HG03558 (cell line): Measurements from ENCODE around the gene PRLR.

ENCODE experiments used
- ATAC-seq: cut with Tn5 transposase; IDR thresholded peaks from one replicate; pipeline ENCODE4 v1.9.1; 2021; ENCODE audit warnings: moderate number of reproducible peaks; ENCODE audit not compliant: unreplicated experiment; ENCODE audit errors: extremely low read depth

PRLR gene

DNA sequence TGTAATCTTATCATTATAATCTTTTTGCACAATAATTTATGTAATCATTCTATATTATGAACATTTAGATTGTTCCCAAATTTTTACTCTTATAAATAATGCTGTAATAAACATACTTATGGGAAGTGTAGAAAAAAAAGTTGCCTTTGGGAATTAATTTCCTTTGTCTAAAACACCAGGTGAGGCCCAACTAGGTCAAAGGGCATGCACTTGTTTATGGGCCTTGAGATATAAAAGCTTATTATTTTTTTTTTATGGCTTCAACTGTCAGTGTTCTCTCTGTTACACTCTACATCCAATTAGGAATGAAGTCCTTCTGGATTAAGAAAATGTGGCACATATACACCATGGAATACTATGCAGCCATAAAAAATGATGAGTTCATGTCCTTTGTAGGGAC lies 6.5 kb upstream of the PRLR start:
- ATAC-seq = no peak

DNA sequence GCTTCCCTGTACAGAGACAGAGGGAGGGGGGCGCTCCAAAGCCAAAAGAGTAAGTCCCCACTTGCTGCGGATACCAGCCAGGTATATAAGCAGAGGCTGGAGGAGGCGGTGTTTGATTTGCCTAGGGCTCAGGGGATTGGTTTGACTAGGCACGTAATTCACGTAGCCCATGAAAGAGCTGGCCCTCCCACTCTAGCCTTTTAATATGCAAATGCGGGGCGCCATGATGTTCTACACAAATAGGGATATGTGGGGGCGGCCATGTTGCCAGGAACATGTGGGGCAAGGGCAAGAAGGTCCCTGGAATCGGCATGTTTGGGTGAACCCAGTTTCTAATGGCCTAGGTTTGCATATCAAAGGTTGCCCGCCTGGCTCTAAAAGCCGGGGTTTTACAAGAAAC lies 3.3 kb upstream of the PRLR start:
- ATAC-seq = no peak

DNA sequence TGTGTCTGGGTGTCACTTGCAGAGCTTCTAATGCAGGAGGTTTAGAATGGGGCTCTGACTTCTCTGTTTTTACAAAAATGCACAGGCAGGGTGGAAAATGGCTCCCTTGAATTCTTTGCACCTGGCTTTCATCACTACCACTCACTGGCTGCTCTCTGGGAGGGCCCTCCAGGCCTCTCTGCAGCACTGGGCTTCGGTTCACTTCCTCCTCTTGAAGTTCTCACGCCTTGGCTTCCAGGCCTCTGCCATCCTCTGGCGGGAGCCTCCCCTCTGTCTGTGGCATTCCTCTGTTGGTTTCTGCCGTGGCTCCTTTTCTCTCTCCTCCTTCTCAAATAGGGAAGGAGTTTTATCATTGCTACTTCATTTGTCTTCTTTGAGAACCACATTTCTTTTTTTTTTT lies 2.8 kb upstream of the PRLR start:
- no peak for ATAC-seq

DNA sequence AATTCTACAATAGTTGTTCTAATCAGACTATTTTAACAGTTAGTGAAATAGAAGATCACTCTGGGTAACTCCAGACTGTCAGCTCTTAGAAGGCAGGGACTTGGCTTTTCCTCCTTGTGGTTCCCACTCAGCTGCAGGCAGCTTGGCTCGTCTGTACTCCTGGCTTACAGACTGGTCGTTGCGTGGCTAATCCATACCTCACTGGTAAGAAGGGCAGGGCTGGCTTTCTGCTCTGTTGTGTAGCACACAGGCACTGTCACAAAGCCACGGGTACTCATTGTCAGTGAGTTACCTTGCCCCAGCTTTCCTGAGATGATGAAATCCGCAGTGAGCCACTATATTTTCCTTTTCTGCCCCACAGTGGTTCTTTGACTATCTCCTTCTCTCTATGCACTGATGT lies 1.8 kb upstream of the PRLR start:
- no peak for ATAC-seq

DNA sequence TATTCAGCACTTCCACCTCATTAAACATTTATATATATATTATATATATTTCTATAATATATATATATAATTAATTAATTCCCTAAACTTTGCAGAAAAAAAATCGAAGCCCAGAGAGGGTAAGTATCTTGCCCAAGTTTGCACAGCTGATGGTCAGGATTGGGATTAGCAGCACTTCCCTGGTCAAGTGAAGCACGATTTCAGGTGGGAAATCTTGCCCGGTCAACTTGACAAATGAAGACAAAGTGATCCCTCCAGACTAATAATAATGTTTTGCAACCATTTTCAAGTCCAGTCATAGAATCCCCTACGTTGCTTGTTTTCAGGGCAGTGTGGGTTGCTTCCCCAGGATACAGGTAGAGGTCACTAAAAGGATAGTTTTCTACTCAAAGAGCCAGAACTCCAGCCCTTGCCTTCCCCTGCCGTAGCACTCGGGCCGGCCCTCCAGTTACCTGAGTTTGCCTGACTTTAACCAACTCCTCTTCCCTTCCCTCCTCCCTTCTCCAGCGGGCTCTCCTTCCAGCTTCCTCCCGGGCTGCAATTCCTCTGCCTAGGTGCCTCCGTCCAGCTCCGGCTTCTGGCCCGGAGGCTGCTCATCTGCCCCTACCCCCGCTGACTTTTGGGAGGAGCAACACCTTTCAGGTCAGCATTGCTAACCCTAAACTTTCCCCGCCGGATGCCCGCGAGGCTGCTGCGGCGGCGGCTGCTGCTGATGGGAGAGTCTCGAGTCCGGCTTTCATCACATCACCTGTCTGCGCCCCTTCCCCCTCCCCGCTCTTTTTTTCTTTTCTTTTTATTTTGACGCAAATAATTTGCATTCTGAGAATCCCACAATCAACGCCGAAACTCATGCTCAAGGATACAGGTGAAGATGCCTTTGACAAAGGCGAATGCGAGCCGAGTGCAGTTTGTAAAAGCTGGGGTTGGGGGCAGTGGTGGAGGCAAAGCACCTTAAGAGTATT lies 930 bp downstream of the PRLR start:
- peak; percentile 63 for ATAC-seq

DNA sequence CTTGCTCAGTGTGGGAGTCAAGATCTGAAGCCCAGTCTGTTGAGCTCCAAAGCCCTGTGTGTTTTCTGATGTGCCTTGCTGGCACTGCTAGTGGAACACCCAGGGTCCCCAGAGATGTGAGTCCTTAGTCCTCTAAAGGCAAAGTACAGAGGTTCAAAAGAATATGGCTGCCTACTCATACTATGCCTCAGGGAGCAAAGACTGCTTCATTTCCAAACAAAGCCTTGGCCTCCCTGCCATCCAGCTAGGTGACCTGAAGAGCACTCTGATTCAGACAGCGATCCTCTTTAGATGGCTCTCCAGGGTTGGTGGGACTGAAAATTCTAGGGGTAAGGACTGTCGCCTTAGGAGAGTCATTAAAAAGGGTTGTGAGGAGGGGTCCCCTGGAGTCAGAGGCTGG lies 2.0 kb downstream of the PRLR start:
- ATAC-seq = no peak

DNA sequence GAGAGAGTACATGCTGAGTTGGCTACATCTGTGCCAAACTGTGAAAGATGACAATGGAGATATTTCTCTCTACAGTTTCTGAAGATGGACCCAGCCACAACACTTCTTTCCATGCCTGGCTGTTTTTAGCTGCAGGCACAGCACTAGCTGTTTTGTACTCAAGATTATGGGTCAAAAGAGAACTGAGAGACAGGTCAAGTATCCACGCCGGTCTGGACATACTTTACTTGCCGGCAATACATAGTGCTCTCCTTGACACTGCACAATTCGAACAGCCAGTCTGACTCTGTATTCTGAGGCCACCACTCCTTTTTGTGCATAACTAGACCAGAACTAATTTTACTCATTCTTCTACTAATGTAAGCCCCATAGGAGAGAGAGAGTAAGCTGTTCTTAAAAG lies 2.6 kb downstream of the PRLR start:
- ATAC-seq = no peak

DNA sequence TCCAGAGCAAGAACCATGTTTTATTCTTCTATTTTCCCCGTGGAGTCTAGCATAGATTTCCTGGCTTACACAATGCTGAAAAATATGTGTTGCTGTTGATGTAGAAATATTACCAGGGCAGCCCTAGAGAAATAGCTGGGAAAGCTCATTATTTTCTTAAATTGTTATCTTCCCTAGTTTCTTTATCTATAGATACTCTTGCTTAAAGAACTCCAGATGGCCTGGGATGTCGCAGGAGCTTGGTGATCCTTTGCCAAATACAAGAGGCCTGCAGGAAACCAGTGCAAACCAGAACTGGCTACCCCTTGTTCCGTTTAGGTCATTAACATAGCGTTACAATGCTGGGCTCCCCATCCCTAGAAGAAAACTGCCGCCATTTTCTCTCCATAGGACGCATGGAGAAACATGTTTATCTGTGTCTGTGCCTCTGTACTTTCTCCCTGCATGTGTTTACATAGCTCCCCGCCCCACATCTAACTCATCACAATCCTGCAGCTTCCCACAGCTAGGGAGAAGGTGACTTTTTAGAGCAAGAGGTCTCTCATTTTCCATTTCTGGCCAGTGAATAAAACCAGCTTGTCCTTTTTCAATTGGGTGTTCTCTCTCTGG lies 6.4 kb downstream of the PRLR start:
- no peak for ATAC-seq

DNA sequence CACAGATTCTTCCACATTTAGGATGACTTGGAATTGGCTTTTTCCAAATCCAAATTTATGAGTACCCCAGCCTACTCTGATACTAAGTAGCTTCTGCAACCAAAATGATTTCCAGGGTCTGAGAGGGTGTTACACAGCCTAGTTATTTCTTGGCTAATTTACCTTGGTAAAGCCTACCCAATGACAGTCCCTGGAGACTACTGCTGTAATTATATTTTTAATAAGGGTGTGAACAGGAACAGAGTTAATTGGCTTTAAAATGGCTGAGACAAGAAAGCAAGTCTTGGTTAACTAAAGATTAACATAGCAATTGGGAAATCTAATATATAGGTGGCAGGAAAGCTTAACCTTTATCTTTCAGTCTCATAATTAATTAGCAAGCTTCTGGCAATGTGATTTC lies 9.3 kb downstream of the PRLR start:
- no peak for ATAC-seq

DNA sequence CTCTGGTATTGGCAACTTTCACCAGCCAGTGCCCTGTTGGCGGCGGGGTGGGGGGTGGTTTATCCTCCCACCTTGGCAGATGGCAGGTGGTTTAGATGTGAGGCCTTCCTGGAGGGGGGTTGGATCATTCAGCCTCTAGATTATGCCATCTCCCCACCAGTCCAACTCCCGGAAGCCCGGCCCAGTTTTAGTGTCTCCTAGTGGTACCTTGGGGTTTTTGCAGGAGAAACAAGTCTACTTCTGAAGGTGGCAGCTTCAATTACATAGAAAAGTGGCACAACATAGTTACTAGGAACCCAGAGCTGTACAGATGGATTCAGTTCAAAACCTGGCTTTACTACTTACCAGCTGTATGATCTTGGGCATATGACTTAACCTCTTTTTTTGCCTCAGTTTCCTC lies 11.3 kb downstream of the PRLR start:
- no peak for ATAC-seq

DNA sequence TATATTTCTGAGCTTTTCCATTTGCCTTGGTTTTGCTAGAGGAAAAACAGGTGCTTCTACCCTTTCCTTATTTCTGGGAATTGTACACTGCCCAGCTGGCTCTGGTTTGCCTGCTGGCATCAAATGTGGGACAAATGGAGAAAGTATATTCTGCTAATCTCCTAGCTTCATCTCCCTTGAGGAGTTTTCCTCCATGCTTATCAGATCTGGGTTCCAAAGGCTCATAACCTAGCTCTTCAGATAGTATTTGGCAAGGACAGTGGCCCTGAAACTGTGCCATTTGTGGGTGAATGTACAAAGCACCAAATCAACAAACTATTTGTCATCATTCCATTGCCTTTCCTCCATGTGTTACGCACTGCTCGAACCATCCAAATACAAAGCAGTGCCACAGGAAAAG lies 16.2 kb downstream of the PRLR start:
- ATAC-seq = no peak

DNA sequence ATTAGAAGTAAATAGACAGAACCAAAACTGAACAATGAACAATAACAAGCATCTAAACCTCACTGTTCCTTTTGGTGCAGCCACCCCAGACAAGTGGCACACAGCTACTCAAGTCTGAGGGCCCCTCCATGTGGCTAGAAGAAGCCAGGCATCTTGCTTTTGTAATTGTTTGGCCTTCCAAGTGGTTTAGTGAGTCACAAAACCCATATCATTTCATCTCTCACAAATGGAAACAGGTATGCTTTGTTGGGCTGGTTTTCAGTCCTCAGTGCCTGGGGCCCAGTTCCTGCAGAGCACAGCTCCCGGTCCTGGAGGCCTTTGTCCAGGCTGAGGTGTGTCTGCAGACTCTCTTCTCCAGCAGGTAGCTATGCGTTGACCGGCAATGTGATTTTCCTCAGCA lies 16.7 kb downstream of the PRLR start:
- ATAC-seq = no peak

DNA sequence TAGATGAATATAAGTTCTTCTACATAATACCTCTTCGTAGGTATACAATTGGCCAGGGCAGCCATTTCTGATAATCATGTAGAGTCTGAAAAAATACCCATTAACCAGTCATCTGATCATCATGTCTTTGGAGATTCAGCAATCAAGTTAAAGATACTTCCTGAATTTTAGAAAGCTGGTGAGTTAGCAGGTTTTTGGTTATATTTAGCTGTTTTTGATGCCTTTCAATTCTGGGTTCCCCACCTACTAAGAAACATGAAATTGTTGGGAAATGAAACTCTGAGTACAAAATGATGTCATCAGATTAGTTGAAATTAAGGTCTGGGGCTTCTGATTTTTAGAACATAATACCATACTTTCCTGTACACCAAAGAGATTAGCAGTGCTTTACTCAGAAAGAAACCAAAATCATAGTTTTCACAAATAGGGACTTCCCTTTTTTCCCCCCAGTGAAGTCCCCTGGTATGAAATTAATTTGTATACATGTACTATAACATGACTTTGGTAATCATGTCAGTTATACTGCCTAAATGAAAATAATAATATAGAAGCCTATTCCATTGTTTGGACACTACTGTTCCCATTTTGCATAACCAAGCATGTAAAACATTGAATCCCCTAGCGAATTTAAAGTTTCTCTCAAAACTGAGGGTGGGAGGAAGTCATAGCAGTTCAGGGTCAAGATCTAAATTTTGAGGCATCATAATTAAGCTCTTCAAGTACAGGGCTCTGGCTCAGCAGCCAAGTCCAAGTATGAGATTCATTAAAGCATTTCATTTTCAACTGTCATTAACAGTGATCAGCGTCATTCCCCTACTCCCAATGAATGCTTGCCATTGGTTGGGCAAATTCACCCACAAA lies 17.9 kb downstream of the PRLR start:
- ATAC-seq = peak; percentile 56

DNA sequence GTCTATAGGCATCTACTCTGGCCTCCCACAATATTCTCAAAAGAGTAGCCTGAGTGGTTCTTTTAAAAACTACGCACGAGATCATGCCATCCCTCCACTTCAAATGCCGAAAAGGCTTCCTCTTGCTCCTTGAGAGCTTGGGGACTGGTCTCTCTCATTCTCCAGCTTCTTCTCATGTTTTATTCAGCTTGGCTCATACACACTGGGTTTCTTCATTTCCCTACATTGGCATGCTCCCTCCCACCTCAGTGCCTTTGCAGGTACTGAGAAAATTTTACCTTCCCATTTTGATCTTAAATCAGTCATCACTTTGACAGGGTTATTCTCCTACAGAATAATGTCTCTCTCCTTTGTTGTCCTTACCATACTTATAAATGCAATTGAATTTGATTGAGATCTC lies 20.4 kb downstream of the PRLR start:
- ATAC-seq = no peak

DNA sequence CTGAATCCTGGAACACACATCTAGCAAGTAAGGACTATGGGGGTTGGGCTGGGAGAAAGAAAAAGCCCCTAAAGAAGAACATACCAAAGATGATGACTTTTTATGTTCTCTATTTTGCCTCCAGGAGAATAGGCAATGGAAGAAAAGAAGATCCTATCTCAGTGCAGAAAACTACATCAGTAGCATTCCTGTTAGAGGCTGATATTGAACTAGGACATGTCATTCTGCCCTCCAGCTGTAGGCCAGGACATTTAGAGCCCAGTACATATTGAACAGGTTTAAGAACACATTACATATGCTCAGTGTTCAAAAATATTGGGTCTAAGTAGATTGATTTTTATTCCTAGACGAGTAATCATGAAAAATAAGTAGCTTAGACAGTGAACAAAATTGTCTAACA lies 24.7 kb downstream of the PRLR start:
- ATAC-seq = no peak

DNA sequence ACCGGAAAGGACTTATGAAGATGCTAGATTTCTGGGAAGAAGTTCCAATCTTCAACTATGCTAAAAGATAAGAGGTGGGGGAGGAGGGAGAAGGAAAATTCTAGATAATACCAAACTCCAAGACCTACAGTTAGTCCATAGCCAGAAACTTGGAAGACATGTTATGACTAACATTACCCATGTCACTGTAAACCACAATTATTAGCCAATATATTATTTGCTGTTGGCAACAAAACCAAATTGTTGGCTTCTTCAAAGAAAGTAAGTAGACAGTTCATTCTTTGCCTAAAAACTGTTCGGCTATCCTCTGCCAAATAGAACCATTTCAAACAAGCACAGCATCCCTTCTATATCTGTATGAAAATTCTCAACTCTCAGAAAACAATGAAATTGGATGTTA lies 25.1 kb downstream of the PRLR start:
- ATAC-seq = no peak

DNA sequence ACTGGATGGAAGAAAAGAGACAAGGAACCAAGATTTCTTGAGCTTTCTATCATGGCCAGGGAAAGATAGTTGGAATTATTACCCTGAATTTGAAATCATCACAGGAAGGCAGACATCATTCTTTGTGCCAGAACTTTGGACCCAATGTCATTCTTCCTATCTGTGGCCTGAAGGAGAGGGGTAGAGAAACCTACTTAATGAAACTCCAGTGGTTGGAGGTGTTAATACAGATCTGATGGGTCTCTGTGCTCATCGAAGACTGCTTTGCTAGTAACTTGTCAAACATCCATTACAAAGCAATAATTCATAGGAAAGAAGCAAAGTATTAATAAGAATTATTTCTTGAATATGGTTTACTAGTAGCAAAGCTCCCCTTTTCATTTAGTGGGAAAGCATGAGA lies 26.9 kb downstream of the PRLR start:
- ATAC-seq = no peak

DNA sequence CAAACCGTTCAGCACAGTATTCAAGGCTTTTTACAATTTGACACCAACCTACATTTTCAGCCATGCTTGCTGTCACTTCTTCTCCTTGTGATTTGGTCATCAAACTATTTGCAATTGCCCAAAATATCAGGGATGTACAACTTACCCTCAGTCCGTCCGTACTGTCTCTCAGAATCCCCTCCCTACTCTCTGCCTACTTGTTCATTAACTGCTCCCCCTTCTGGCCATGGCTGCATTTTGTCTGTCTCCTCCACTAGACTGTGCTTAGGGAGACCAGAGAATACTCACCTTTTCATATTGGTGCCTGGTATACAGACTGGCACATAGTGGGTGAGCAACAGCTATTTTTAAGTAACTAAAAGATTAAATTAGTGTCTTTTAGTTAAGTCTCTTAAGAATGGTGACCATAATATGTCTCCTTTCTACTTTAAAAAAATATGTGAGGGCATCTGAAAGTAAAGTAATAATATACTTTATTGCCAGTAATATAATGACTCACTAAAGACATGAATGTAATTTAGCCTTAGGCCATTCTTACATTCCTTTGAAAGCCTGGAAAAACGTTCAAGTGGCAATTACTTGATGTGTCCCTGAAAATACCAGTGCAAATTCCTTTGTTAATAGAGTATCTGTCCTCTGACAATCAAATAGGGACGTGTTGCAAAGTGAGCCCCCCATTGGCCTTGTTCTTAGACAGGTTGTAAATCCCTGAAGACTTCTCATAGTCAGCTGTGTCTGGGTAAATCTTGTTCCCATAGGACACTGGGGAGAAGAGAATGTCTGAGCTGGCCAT lies 27.8 kb downstream of the PRLR start:
- ATAC-seq = no peak

DNA sequence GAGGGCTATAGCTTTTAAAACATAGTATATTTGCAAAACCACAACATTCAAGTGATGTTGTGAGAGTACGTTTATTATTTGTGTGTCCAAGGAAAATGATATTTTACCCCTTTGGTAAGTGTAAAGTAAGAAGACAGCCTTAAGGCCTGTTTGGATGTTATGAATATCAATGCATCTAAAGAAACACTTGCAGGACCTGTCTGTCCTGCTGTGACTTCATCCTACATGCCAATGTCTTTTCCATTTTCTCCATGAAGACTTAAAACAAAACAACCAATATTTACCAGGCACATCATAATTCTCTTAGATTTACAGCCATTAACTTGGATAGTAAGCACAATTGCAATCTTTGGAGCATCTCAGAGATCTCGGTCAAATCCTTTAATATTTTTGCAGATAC lies 29.0 kb downstream of the PRLR start:
- no peak for ATAC-seq

DNA sequence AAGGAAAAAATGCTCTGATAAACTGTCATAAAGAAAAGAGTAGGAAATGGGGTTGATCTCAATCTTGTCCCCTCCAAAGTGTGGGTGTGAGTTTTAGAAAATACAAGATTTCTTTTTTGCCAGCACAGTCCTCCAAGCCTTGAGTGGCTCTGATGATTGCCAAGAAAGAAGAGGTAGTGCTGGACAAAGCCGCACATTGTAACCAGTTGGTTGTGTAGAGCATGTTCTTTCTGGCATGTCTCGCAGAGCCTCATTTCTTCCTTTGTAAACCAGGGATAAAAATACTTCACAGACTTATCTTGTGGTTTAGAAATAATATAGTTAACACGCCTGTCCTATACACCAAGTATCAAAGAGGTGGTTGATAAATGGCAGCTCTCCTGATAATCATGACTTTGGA lies 30.4 kb downstream of the PRLR start:
- ATAC-seq = no peak
